Fibroblast of pulmonary artery (primary cell): Measurements from ENCODE around the gene THBD.

Experiments
- DNase-seq: peaks from one replicate; pipeline ENCODE4 v3.0.0-alpha.2; 2010; ENCODE audit warnings: low read depth
- H3K4me3 ChIP-seq: replicated peaks from 2 replicates; pipeline ENCODE4 v1.5.1; 2011; ENCODE audit warnings: low read depth, mild to moderate bottlenecking, control low read depth, low read length, moderate library complexity
- CTCF ChIP-seq: IDR thresholded peaks from 2 replicates; pipeline ENCODE4 v1.5.1; 2011; ENCODE audit warnings: mild to moderate bottlenecking, control low read depth, low read length, inconsistent platforms; ENCODE audit errors: missing control alignments

Gene THBD

GRCh38 chr20:23036371-23036770, 13.1 kb downstream of the THBD start:
- TF ChIP-seq CTCF, result no peak
- no peak for DNase-seq

GRCh38 chr20:23035731-23036130, 13.7 kb downstream of the THBD start:
- H3K4me3 ChIP-seq, result no peak overlapping the region
- no peak for DNase-seq
- TF ChIP-seq CTCF, result no peak

More at GRCh38 chr20:23036371-23036770, 13.1 kb downstream of the THBD start:
- no peak overlapping the region for H3K4me3 ChIP-seq

GRCh38 chr20:23034721-23035671, 14.5 kb downstream of the THBD start, which contains the start of gene SSTR4:
SSTR4 (plus strand) TSS chr20:23035312; CDS start chr20:23035484, 172 bp downstream.
- no peak within 1 kb of the TSS for H3K4me3 ChIP-seq
- TF ChIP-seq CTCF, result no peak
- DNase-seq, result no peak

GRCh38 chr20:23033918-23034317, 15.6 kb downstream of the THBD start:
- no peak for DNase-seq
- no peak overlapping the region for H3K4me3 ChIP-seq
- TF ChIP-seq CTCF, result no peak

GRCh38 chr20:23032750-23033078, 16.8 kb downstream of the THBD start:
- no peak for DNase-seq
- no peak overlapping the region for H3K4me3 ChIP-seq
- TF ChIP-seq CTCF, result no peak

GRCh38 chr20:23032056-23032749, 17.3 kb downstream of the THBD start:
- H3K4me3 ChIP-seq, result no peak overlapping the region
- no peak for DNase-seq
- no peak for TF ChIP-seq CTCF
